Astrocyte of the cerebellum (primary cell): ENCODE measurements around the gene PFDN5.

Source experiments
- DNase-seq: peaks from one replicate; pipeline ENCODE4 v3.0.0-alpha.2; 2011; ENCODE audit warnings: low read depth
- H3K4me3 ChIP-seq: 2 replicates; pipeline ENCODE4 v1.5.1; 2011; ENCODE audit warnings: mild to moderate bottlenecking, low read depth, low read length, moderate library complexity
- CTCF ChIP-seq: IDR thresholded peaks from 2 replicates; pipeline ENCODE4 v1.5.1; 2012; ENCODE audit warnings: low read length, low read depth, moderate library complexity, mild to moderate bottlenecking; ENCODE audit errors: missing control alignments
- in situ Hi-C: cut with HindIII; loops from 2 replicates; pipeline ENCODE4 v1.10.0; 2017; ENCODE audit warnings: low sequenced_read_pairs

The PFDN5 gene

GRCh38 chr12:53258541-53259539, 36.5 kb upstream of the PFDN5 start:
- no peak for DNase-seq
- no peak for TF ChIP-seq CTCF
- in situ Hi-C loops, result no loop called here
- no peak overlapping the region for H3K4me3 ChIP-seq

DNA sequence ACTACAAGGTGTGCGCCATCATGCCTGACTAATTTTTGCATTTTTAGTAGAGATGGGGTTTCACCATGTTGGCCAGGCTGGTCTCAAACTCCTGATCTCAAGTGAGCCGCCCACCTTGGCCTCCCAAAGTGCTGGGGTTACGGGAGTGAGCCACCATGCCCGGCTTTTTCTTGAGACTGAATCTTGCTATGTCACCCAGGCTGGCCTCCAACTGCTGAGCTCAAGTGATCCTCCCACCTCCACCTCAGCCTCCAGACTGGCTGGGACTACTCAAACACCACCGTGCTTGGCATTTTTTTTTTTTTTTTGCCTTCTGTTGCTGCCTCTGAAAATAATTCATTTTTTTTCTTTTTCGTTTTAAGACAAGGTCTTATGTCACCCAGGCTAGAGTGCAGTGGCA, 35.5 kb upstream of the PFDN5 start:
- H3K4me3 ChIP-seq, result no peak overlapping the region
- no peak for DNase-seq
- TF ChIP-seq CTCF, result no peak
- in situ Hi-C loops, result loop anchor here (10.0 kb wide), 1 partner anchor 125 kb away; no protein-coding TSS in a partner anchor

GRCh38 chr12:53265783-53266182, 29.6 kb upstream of the PFDN5 start:
- DNase-seq, result no peak
- in situ Hi-C loops, result loop anchor here (10.0 kb wide), 1 partner anchor 131 kb away; no protein-coding TSS in a partner anchor
- H3K4me3 ChIP-seq, result no peak overlapping the region
- no peak for TF ChIP-seq CTCF

GRCh38 chr12:53267306-53267998, 27.9 kb upstream of the PFDN5 start:
- TF ChIP-seq CTCF, result no peak
- peak overlapping the region; percentile 78 for H3K4me3 ChIP-seq
- in situ Hi-C loops, result loop anchor here (10.0 kb wide), 1 partner anchor 133 kb away; no protein-coding TSS in a partner anchor
- DNase-seq, result no peak

DNA sequence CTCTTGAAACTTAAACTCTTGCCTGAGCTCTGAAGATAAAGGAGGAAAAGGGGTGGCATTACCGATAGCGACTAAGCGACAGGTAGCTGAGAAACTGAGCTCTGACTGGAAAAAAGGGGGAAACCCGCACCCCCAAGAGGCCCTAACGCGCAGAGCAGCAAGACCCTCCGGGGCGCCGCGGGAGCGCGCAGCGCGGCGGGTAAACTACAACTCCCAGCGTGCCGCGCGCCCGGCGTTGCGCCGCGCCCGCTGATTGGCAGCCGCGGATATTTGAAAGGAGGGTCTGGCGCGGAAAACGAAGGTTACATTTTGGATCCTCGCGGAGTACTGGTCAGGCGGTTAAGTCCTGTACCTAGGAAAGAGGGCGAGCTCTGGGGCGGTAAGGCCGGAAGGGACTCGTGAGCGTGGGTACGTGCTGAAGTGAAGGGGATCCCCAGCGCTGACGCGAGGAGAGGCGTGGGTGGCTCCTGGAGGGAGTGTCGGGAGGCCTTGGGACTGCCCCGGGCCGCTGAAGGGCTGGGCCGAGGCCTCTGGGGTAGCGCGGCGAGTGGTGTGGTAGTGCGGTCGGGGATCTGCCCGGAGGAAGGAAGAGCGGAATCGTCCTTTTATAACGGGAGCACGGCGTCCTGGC, 27.2 kb upstream of the PFDN5 start, which contains the start of gene ESPL1:
Gene ESPL1 (plus strand): TSS at position 301 of the 631 bp plus-strand sequence. CDS start 468 bp downstream, outside the sequence.
- peak; percentile 44 for TF ChIP-seq CTCF
- in situ Hi-C loops, result loop anchor here (10.0 kb wide), 1 partner anchor 133 kb away; no protein-coding TSS in a partner anchor
- H3K4me3 ChIP-seq, result peak within 1 kb of the TSS; percentile 78
- peak; percentile 50 for DNase-seq
